Measurements from ENCODE around the gene GM2A.

DNA sequence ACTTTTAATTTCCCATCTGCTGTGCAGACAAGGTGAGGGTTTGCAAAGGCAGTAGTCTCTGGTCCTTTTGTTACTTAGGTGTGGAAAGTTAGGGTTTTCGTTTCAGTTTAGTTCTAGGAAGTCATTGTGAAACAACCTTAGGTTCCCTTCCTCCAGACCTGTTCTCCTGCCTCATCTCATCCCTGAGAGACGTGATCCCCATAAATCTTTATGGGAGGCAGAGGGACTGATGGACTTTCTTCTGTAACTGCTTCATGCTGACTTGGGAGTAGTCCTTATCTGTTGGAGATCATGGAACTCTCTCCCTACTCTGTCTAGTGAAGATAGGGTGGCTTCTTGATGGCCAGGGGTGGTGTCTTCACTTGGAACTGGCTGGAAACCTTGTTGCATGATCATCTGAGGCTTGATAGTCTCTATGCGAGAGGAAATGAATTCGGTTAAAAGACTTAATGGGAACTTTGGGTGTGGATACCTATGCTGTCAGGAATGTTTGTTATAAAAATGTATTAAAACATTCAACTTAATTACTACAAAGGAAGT, 7.2 kb upstream of the GM2A start:
- TF ChIP-seq, protein P1, sequence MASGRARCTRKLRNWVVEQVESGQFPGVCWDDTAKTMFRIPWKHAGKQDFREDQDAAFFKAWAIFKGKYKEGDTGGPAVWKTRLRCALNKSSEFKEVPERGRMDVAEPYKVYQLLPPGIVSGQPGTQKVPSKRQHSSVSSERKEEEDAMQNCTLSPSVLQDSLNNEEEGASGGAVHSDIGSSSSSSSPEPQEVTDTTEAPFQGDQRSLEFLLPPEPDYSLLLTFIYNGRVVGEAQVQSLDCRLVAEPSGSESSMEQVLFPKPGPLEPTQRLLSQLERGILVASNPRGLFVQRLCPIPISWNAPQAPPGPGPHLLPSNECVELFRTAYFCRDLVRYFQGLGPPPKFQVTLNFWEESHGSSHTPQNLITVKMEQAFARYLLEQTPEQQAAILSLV (CRISPR knock-in tag; IDR thresholded peaks at IDR 0.05; ENCODE audit: borderline replicate concordance), result no peak
- no peak for TF ChIP-seq POLR2AphosphoS5 (IDR thresholded peaks at IDR 0.05; ENCODE audit: low read depth, low read length)
